Measurements from ENCODE around the gene ABHD17B. TPM values are rescaled to one million over a fixed set of nuclear protein-coding genes. Genes with fewer than 3 reads are reported as not detected.

ABHD17B gene
- total and polyA plus RNA-seq, 4 experiments from 2014 or later = 16.6 to 20.8 (median 17.5) TPM

DNA sequence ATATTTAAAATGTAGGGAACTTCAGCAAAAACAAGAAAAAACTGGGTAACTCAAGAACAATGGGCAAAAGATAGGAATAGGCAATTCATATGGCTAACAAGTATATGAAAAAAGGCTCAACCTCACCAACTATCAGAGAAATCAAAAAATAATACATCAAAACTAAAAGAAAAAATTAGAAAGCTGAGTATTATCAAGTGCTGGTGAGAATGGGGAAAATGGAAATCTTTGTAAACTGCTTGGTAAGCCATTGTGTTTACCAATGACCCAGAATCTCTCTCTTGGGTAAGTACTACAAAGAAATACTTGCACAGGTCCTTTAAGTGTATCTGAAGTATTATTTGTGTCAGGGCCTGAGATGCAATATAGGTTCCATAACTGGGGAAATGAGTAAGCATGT is 27.0 kb downstream of the ABHD17B start:
- Mint-ChIP-seq H3K27ac (peak overlapping the region in 1 of 7 donors; percentile 11), H3K4me1 (peaks cover 22 to 35% (median 30%) of the 10 kb centered on the region in 4 donors), H3K9me3 (peaks cover 4 to 54% (median 38%) of the 10 kb centered on the region in 8 donors), H3K27me3 (no peaks in the 10 kb centered on the region), H3K4me3 (no peak overlapping the region), H3K36me3 (peaks cover 27 to 36% of the 10 kb centered on the region in 2 donors)
- DNase-seq = no peak
- no peak overlapping the region for H3K4me3 ChIP-seq (ENCODE audit: low read length in 2 of 2)
- ChIA-PET CTCF (ENCODE audit: partially characterized antibody) (no interaction called here), POLR2A (ENCODE audit: partially characterized antibody) (no interaction called here)
- H3K36me3 ChIP-seq (ENCODE audit: insufficient read depth, low read length) = no peaks in the 10 kb centered on the region
- intact Hi-C loops (cut with micrococcal nuclease) = loop anchor here (2.0 kb wide), 1 partner anchor 17 kb away; no protein-coding TSS in a partner anchor
- H3K9me3 ChIP-seq (ENCODE audit: control insufficient read depth in 1 of 2, low read length in 2 of 2) = peaks cover 0 to 8% of the 10 kb centered on the region in 2 donors
- peaks cover 22% of the 10 kb centered on the region for H3K4me1 ChIP-seq (ENCODE audit: insufficient read depth, low read length)
- H3K27me3 ChIP-seq (ENCODE audit: insufficient read depth, low read length) = no peaks in the 10 kb centered on the region
- no peak overlapping the region for H3K27ac ChIP-seq (ENCODE audit: low read depth, low read length)

- peaks cover 41 to 51% of the 10 kb centered on the region in 2 donors for H3K36me3 Mint-ChIP-seq
- ChIA-PET POLR2A (ENCODE audit: partially characterized antibody) (no interaction called here), CTCF (ENCODE audit: partially characterized antibody) (interaction anchor here (1.2 kb wide), 2 partner anchors 11 to 159 kb away, joined by 3 to 4 read pairs; no protein-coding TSS in a partner anchor)
- H3K27me3 ChIP-seq (ENCODE audit: insufficient read depth, low read length) = no peaks in the 10 kb centered on the region
- peaks cover 4 to 74% (median 51%) of the 10 kb centered on the region in 8 donors for H3K9me3 Mint-ChIP-seq
- peaks cover 1% of the 10 kb centered on the region for H3K36me3 ChIP-seq (ENCODE audit: insufficient read depth, low read length)
- no peak overlapping the region for H3K27ac ChIP-seq (ENCODE audit: low read depth, low read length)
- DNase-seq = no peak
- intact Hi-C loops (cut with micrococcal nuclease) = no loop called here
- peaks cover 6 to 17% (median 14%) of the 10 kb centered on the region in 4 donors for H3K4me1 Mint-ChIP-seq
- no peaks in the 10 kb centered on the region for H3K27me3 Mint-ChIP-seq
- no peak overlapping the region for H3K4me3 Mint-ChIP-seq
- peaks cover 6% of the 10 kb centered on the region for H3K4me1 ChIP-seq (ENCODE audit: insufficient read depth, low read length)
- peaks cover 0 to 12% of the 10 kb centered on the region in 2 donors for H3K9me3 ChIP-seq (ENCODE audit: control insufficient read depth in 1 of 2, low read length in 2 of 2)
- no peak overlapping the region for H3K4me3 ChIP-seq (ENCODE audit: low read length in 2 of 2)
- no peak overlapping the region for H3K27ac Mint-ChIP-seq
These were observed 31.3 kb downstream of the ABHD17B start for GRCh38 chr9:71879644-71880174.

GRCh38 chr9:71878327-71879274 is 32.4 kb downstream of the ABHD17B start:
- Mint-ChIP-seq H3K27me3 (no peaks in the 10 kb centered on the region), H3K4me1 (peaks cover 6 to 14% (median 9%) of the 10 kb centered on the region in 4 donors), H3K4me3 (no peak overlapping the region), H3K27ac (no peak overlapping the region), H3K9me3 (peaks cover 0 to 63% (median 44%) of the 10 kb centered on the region in 8 donors), H3K36me3 (peaks cover 44 to 50% of the 10 kb centered on the region in 2 donors)
- peaks cover 5% of the 10 kb centered on the region for H3K36me3 ChIP-seq (ENCODE audit: insufficient read depth, low read length)
- CTCF ChIA-PET (ENCODE audit: partially characterized antibody) = interaction anchor here (1.2 kb wide), 2 partner anchors 12 to 161 kb away, joined by 3 to 4 read pairs; no protein-coding TSS in a partner anchor
- H3K9me3 ChIP-seq (ENCODE audit: control insufficient read depth in 1 of 2, low read length in 2 of 2) = peaks cover 0 to 9% of the 10 kb centered on the region in 2 donors
- intact Hi-C loops (cut with micrococcal nuclease) = no loop called here
- no peaks in the 10 kb centered on the region for H3K27me3 ChIP-seq (ENCODE audit: insufficient read depth, low read length)
- no peak overlapping the region for H3K27ac ChIP-seq (ENCODE audit: low read depth, low read length)
- no peak overlapping the region for H3K4me3 ChIP-seq (ENCODE audit: low read length in 2 of 2)
- H3K4me1 ChIP-seq (ENCODE audit: insufficient read depth, low read length) = peaks cover 6% of the 10 kb centered on the region
- no peak for DNase-seq
- POLR2A ChIA-PET (ENCODE audit: partially characterized antibody) = no interaction called here

GRCh38 chr9:71876829-71877228 is 34.2 kb downstream of the ABHD17B start:
- Mint-ChIP-seq H3K27ac (peak overlapping the region in 2 of 7 donors; percentile 12 to 15), H3K4me3 (no peak overlapping the region), H3K27me3 (no peaks in the 10 kb centered on the region), H3K9me3 (peaks cover 0 to 48% (median 34%) of the 10 kb centered on the region in 8 donors), H3K4me1 (peaks cover 6 to 14% (median 8%) of the 10 kb centered on the region in 4 donors), H3K36me3 (peaks cover 39 to 43% of the 10 kb centered on the region in 2 donors)
- POLR2A ChIA-PET (ENCODE audit: partially characterized antibody) = no interaction called here
- peaks cover 6% of the 10 kb centered on the region for H3K4me1 ChIP-seq (ENCODE audit: insufficient read depth, low read length)
- H3K36me3 ChIP-seq (ENCODE audit: insufficient read depth, low read length) = peaks cover 5% of the 10 kb centered on the region
- no peaks in the 10 kb centered on the region for H3K27me3 ChIP-seq (ENCODE audit: insufficient read depth, low read length)
- H3K27ac ChIP-seq (ENCODE audit: low read depth, low read length) = no peak overlapping the region
- DNase-seq = no peak
- intact Hi-C loops (cut with micrococcal nuclease) = no loop called here
- CTCF ChIA-PET (ENCODE audit: partially characterized antibody) = no interaction called here
- H3K4me3 ChIP-seq (ENCODE audit: low read length in 2 of 2) = no peak overlapping the region
- peaks cover 0 to 9% of the 10 kb centered on the region in 2 donors for H3K9me3 ChIP-seq (ENCODE audit: control insufficient read depth in 1 of 2, low read length in 2 of 2)

DNA sequence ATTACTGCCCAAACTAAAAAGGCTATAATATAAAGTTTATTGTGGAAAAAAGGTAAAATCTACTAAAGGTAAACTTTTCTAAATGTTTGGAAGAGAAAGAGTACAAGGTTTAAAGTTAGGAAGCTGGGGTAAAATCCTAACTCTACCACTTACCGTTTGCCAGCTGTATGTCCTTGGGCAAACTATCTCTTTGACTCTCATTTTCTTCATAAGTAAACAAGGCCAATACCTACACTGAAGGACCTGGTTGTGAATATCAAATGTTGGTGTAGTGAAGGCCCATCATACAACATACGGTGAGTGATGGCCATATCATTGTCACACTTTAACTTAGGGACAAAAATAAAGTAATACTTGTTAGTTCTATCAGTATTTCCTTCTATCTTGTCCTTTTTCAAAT is 34.9 kb downstream of the ABHD17B start:
- no peaks in the 10 kb centered on the region for H3K27me3 Mint-ChIP-seq
- H3K36me3 ChIP-seq (ENCODE audit: insufficient read depth, low read length) = peaks cover 5% of the 10 kb centered on the region
- H3K9me3 Mint-ChIP-seq = peaks cover 0 to 41% (median 28%) of the 10 kb centered on the region in 8 donors
- H3K4me1 ChIP-seq (ENCODE audit: insufficient read depth, low read length) = peaks cover 6% of the 10 kb centered on the region
- H3K27ac Mint-ChIP-seq = no peak overlapping the region
- H3K27ac ChIP-seq (ENCODE audit: low read depth, low read length) = no peak overlapping the region
- H3K36me3 Mint-ChIP-seq = peaks cover 35 to 39% of the 10 kb centered on the region in 2 donors
- no peak overlapping the region for H3K4me3 ChIP-seq (ENCODE audit: low read length in 2 of 2)
- peaks cover 6 to 14% (median 8%) of the 10 kb centered on the region in 4 donors for H3K4me1 Mint-ChIP-seq
- DNase-seq = no peak
- peaks cover 0 to 9% of the 10 kb centered on the region in 2 donors for H3K9me3 ChIP-seq (ENCODE audit: control insufficient read depth in 1 of 2, low read length in 2 of 2)
- POLR2A ChIA-PET (ENCODE audit: partially characterized antibody) = no interaction called here
- intact Hi-C loops (cut with micrococcal nuclease) = no loop called here
- H3K4me3 Mint-ChIP-seq = no peak overlapping the region
- H3K27me3 ChIP-seq (ENCODE audit: insufficient read depth, low read length) = no peaks in the 10 kb centered on the region
- CTCF ChIA-PET (ENCODE audit: partially characterized antibody) = no interaction called here

DNA sequence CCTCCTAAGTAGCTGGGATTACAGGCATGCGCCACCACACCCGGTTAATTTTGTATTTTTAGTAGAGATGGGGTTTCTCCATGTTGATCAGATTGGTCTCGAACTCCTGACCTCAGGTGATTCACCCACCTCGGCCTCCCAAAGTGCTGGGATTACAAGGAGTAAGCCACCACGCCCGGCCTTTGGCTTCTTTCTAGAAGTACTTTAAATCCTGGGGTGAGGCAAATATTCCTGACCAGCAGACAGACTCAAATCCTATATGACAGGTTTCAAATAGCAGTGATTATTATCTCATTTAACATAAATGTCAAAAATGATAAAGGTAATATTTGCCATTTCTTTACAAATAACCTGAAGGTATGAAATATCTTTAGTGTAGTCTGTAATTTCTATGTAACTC is 35.6 kb downstream of the ABHD17B start:
- peaks cover 0 to 34% (median 23%) of the 10 kb centered on the region in 8 donors for H3K9me3 Mint-ChIP-seq
- POLR2A ChIA-PET (ENCODE audit: partially characterized antibody) = no interaction called here
- peaks cover 35 to 40% of the 10 kb centered on the region in 2 donors for H3K36me3 Mint-ChIP-seq
- no peak for DNase-seq
- Histone ChIP-seq H3K27ac (ENCODE audit: low read depth, low read length) (no peak overlapping the region), H3K9me3 (ENCODE audit: control insufficient read depth in 1 of 2, low read length in 2 of 2) (peaks cover 0 to 9% of the 10 kb centered on the region in 2 donors), H3K4me3 (ENCODE audit: low read length in 2 of 2) (no peak overlapping the region), H3K4me1 (ENCODE audit: insufficient read depth, low read length) (peaks cover 6% of the 10 kb centered on the region), H3K27me3 (ENCODE audit: insufficient read depth, low read length) (no peaks in the 10 kb centered on the region), H3K36me3 (ENCODE audit: insufficient read depth, low read length) (peaks cover 5% of the 10 kb centered on the region)
- no peak overlapping the region for H3K27ac Mint-ChIP-seq
- CTCF ChIA-PET (ENCODE audit: partially characterized antibody) = interaction anchor here (1.1 to 1.4 kb wide), 2 partner anchors 11 to 150 kb away, joined by 3 to 4 read pairs; no protein-coding TSS in a partner anchor
- intact Hi-C loops (cut with micrococcal nuclease) = no loop called here
- H3K4me3 Mint-ChIP-seq = no peak overlapping the region
- no peaks in the 10 kb centered on the region for H3K27me3 Mint-ChIP-seq
- peaks cover 6 to 14% (median 8%) of the 10 kb centered on the region in 4 donors for H3K4me1 Mint-ChIP-seq

GRCh38 chr9:71863631-71864030 is 47.4 kb downstream of the ABHD17B start:
- intact Hi-C loops (cut with micrococcal nuclease) = no loop called here
- Mint-ChIP-seq H3K4me3 (no peak overlapping the region), H3K27ac (no peak overlapping the region), H3K36me3 (peaks cover 40 to 52% of the 10 kb centered on the region in 2 donors), H3K27me3 (no peaks in the 10 kb centered on the region), H3K9me3 (peaks cover under 1 to 27% (median 18%) of the 10 kb centered on the region in 8 donors), H3K4me1 (no peaks in the 10 kb centered on the region)
- POLR2A ChIA-PET (ENCODE audit: partially characterized antibody) = no interaction called here
- Histone ChIP-seq H3K4me3 (ENCODE audit: low read length in 2 of 2) (no peak overlapping the region), H3K4me1 (ENCODE audit: insufficient read depth, low read length) (no peaks in the 10 kb centered on the region), H3K27me3 (ENCODE audit: insufficient read depth, low read length) (no peaks in the 10 kb centered on the region), H3K27ac (ENCODE audit: low read depth, low read length) (no peak overlapping the region), H3K9me3 (ENCODE audit: control insufficient read depth in 1 of 2, low read length in 2 of 2) (no peaks in the 10 kb centered on the region), H3K36me3 (ENCODE audit: insufficient read depth, low read length) (no peaks in the 10 kb centered on the region)
- DNase-seq = no peak
- CTCF ChIA-PET (ENCODE audit: partially characterized antibody) = no interaction called here

All from CD4-positive, alpha-beta memory T cell (primary cell).